KMS-11 (cell line): Measurements from ENCODE around the gene CCDC171.

Source experiments
- H2AFZ ChIP-seq: fragments of 200-600 bp; sonication (generic); 2 replicates; pipeline ENCODE4 v1.6.1; 2016; ENCODE audit warnings: antibody characterized with exemption, mixed run types, low read depth
- H3K27ac ChIP-seq: fragments of 200-600 bp; sonication (generic); 2 replicates; pipeline ENCODE4 v1.6.1; 2016; ENCODE audit warnings: mild to moderate bottlenecking, mixed run types
- H3K27me3 ChIP-seq: fragments of 200-600 bp; sonication (generic); 2 replicates; pipeline ENCODE4 v1.6.1; 2017; ENCODE audit warnings: mild to moderate bottlenecking, low read depth, mixed run types, moderate library complexity; ENCODE audit not compliant: insufficient read depth
- H3K36me3 ChIP-seq: fragments of 200-600 bp; sonication (generic); 2 replicates; pipeline ENCODE4 v1.6.1; 2017; ENCODE audit warnings: mild to moderate bottlenecking, mixed run types; ENCODE audit not compliant: insufficient read depth
- H3K4me1 ChIP-seq: fragments of 200-600 bp; sonication (generic); 2 replicates; pipeline ENCODE4 v1.6.1; 2016; ENCODE audit warnings: mild to moderate bottlenecking, low read depth, mixed run types; ENCODE audit not compliant: poor library complexity, severe bottlenecking
- H3K4me2 ChIP-seq: fragments of 200-600 bp; sonication (generic); 2 replicates; pipeline ENCODE4 v1.7.0; 2016; ENCODE audit warnings: mild to moderate bottlenecking, mixed run types
- H3K4me3 ChIP-seq: fragments of 200-600 bp; sonication (generic); IDR thresholded peaks from 2 replicates; pipeline ENCODE4 v1.6.1; 2017; ENCODE audit warnings: low read depth, low read length, mixed read lengths; ENCODE audit not compliant: insufficient read depth
- H3K79me2 ChIP-seq: fragments of 200-600 bp; sonication (generic); 2 replicates; pipeline ENCODE4 v1.6.1; 2016; ENCODE audit warnings: low read depth, mixed run types; ENCODE audit not compliant: insufficient read depth
- H3K9ac ChIP-seq: fragments of 200-600 bp; sonication (generic); 2 replicates; pipeline ENCODE4 v1.6.1; 2016; ENCODE audit warnings: mild to moderate bottlenecking, mixed run types
- H4K20me1 ChIP-seq: fragments of 200-600 bp; sonication (generic); 2 replicates; pipeline ENCODE4 v1.6.1; 2016; ENCODE audit warnings: mild to moderate bottlenecking, mixed run types; ENCODE audit not compliant: insufficient read depth
- CTCF ChIP-seq: fragments of 200-600 bp; sonication (generic); conservative IDR thresholded peaks from 2 replicates; pipeline ENCODE4 v1.6.1; 2017; ENCODE audit warnings: low read depth, mild to moderate bottlenecking, antibody characterized with exemption, low read length, moderate library complexity, mixed read lengths

The CCDC171 gene

GRCh38 chr9:15717290-15717967, 164.6 kb downstream of the CCDC171 start:
- H3K4me3 ChIP-seq, result no peak overlapping the region
- H4K20me1 ChIP-seq, result no peaks in the 10 kb centered on the region
- TF ChIP-seq CTCF, result no peak
- H3K27me3 ChIP-seq, result no peaks in the 10 kb centered on the region
- H2AFZ ChIP-seq, result no peak overlapping the region
- H3K4me2 ChIP-seq, result no peak overlapping the region
- no peaks in the 10 kb centered on the region for H3K36me3 ChIP-seq
- H3K27ac ChIP-seq, result no peak overlapping the region
- H3K79me2 ChIP-seq, result no peaks in the 10 kb centered on the region
- H3K9ac ChIP-seq, result no peak overlapping the region
- H3K4me1 ChIP-seq, result no peaks in the 10 kb centered on the region

- Histone ChIP-seq H3K4me3 (no peak overlapping the region), H3K36me3 (no peaks in the 10 kb centered on the region), H3K9ac (no peak overlapping the region), H3K4me1 (no peaks in the 10 kb centered on the region), H2AFZ (no peak overlapping the region), H3K79me2 (no peaks in the 10 kb centered on the region), H3K27me3 (no peaks in the 10 kb centered on the region), H3K27ac (no peak overlapping the region), H4K20me1 (no peaks in the 10 kb centered on the region), H3K4me2 (no peak overlapping the region)
- TF ChIP-seq CTCF, result no peak
These were observed 165.6 kb downstream of the CCDC171 start for GRCh38 chr9:15718423-15718822.

GRCh38 chr9:15720861-15721260, 168.0 kb downstream of the CCDC171 start:
- Histone ChIP-seq H3K36me3 (no peaks in the 10 kb centered on the region), H3K4me2 (no peak overlapping the region), H3K27me3 (no peaks in the 10 kb centered on the region), H3K79me2 (no peaks in the 10 kb centered on the region), H3K9ac (no peak overlapping the region), H4K20me1 (no peaks in the 10 kb centered on the region), H3K27ac (no peak overlapping the region), H3K4me3 (no peak overlapping the region), H2AFZ (no peak overlapping the region), H3K4me1 (peaks cover 7% of the 10 kb centered on the region)
- TF ChIP-seq CTCF, result no peak

DNA sequence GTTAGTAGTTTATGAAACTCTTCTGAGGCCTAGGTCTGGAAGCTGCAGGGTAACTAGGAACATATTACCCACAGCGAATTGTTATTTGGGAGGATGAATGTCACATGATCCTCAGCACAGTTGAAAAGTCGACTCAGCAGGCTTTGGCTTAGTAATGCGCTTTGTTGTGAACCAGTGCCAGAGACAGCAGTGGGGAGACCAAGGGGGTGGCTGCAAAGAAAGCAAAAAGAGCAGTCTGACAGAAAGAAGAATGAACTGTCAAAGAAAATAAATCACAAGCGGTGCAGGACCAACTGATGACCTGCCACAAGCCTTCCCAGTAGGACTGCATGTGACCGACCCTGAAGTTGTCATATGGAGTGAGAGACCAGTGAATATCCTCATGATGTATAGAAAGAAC, 170.0 kb downstream of the CCDC171 start:
- Histone ChIP-seq H2AFZ (no peak overlapping the region), H3K27me3 (no peaks in the 10 kb centered on the region), H3K9ac (no peak overlapping the region), H3K27ac (no peak overlapping the region), H3K4me3 (no peak overlapping the region), H3K4me1 (peaks cover 7% of the 10 kb centered on the region), H3K36me3 (no peaks in the 10 kb centered on the region), H3K79me2 (no peaks in the 10 kb centered on the region), H3K4me2 (no peak overlapping the region), H4K20me1 (no peaks in the 10 kb centered on the region)
- TF ChIP-seq CTCF, result no peak
